HepG2 (cell line): ENCODE measurements around the gene MIGA2. TPM values are rescaled to one million over a fixed set of nuclear protein-coding genes. Genes with fewer than 3 reads are reported as not detected.
A peak's percentile ranks its signal among the peaks of the same experiment; 100 is the strongest.

Experiments
- BHLHE40 ChIP-seq: IDR thresholded peaks from 2 replicates; pipeline ENCODE4 v1.6.1; 2011; ENCODE audit warnings: low read length, improper control_type of control experiment
- HMG20B ChIP-seq: conservative IDR thresholded peaks from 2 replicates; pipeline ENCODE4 v1.6.1; 2016; ENCODE audit warnings: missing genetic modification reagents, missing compliant biosample characterization
- HNF4G ChIP-seq, 2 experiments: sonication (generic) in 1 of 2; formaldehyde crosslinking in 1 of 2; IDR thresholded peaks; 2 replicates each; pipeline versions ENCODE4 v1.4.0 to v1.6.1; 2011 to 2020; ENCODE audit warnings: borderline replicate concordance in 2 of 2, low read depth in 2 of 2, mild to moderate bottlenecking in 2 of 2, low read length in 1 of 2, missing genetic modification reagents in 1 of 2, moderate library complexity in 1 of 2
- IRF2 ChIP-seq: IDR thresholded peaks from 2 replicates; pipeline ENCODE4 v1.6.1; 2018; ENCODE audit warnings: missing genetic modification reagents, missing compliant biosample characterization
- PRDM10 ChIP-seq: sonication (generic); formaldehyde crosslinking; IDR thresholded peaks from 2 replicates; pipeline ENCODE4 v1.4.0; 2020; ENCODE audit warnings: low read depth, missing genetic modification reagents
- REL ChIP-seq: sonication (generic); formaldehyde crosslinking; conservative IDR thresholded peaks from 2 replicates; pipeline ENCODE4 v1.8.0; 2022; ENCODE audit warnings: mild to moderate bottlenecking, missing genetic modification reagents, moderate library complexity
- SP2 ChIP-seq: sonication (generic); formaldehyde crosslinking; IDR thresholded peaks from 2 replicates; pipeline ENCODE4 v1.5.1; 2020; ENCODE audit warnings: mild to moderate bottlenecking, missing genetic modification reagents
- SP5 ChIP-seq: IDR thresholded peaks from 2 replicates; pipeline ENCODE4 v1.6.1; 2016; ENCODE audit warnings: low read depth, borderline replicate concordance
- SRSF1 ChIP-seq: fragments of 200-400 bp; formaldehyde crosslinking; optimal IDR thresholded peaks from 2 replicates; pipeline ENCODE3; 2017; ENCODE audit warnings: mild to moderate bottlenecking, low read depth, low read length, moderate library complexity
- TCF7 ChIP-seq: sonication (generic); IDR thresholded peaks from 2 replicates; pipeline ENCODE4 v1.6.1; 2016; ENCODE audit warnings: antibody characterized with exemption, low read depth
- ZNF180 ChIP-seq: sonication (generic); formaldehyde crosslinking; IDR thresholded peaks from 2 replicates; pipeline ENCODE4 v1.4.0; 2020; ENCODE audit warnings: low read depth, missing genetic modification reagents, borderline replicate concordance
- ZNF264 ChIP-seq: sonication (generic); formaldehyde crosslinking; IDR thresholded peaks from 2 replicates; pipeline ENCODE4 v1.4.0; 2020; ENCODE audit warnings: missing genetic modification reagents
- ZNF496 ChIP-seq: sonication (generic); formaldehyde crosslinking; IDR thresholded peaks from 2 replicates; pipeline ENCODE4 v1.8.1; 2023; ENCODE audit warnings: mild to moderate bottlenecking, moderate library complexity, missing genetic modification reagents; ENCODE audit not compliant: insufficient replicate concordance
- ZNF557 ChIP-seq: sonication (generic); formaldehyde crosslinking; IDR thresholded peaks from 2 replicates; pipeline ENCODE4 v1.4.0; 2020; ENCODE audit warnings: missing genetic modification reagents
- ZNF607 ChIP-seq: sonication (generic); formaldehyde crosslinking; IDR thresholded peaks from 2 replicates; pipeline ENCODE4 v1.5.1; 2020; ENCODE audit warnings: missing genetic modification reagents, mild to moderate bottlenecking, borderline replicate concordance
- polyA plus RNA-seq, 8 experiments: library from polyadenylated mRNA; depleted of rRNA in 3 of 8; stranded (reverse) in 7 of 8; unstranded in 1 of 8; fragments of >200 nt; fragmentation: Illumina TruSeq in 4 of 8; extraction: Trizol in 4 of 8; gene quantifications; 2 replicates each; pipeline versions ENCODE4 v1.2.1 to v1.2.3, GENCODE V29; 2011 to 2016; ENCODE audit warnings: low read depth in 4 of 8, missing spikeins in 1 of 8, mixed read lengths in 1 of 8; ENCODE audit not compliant: insufficient read depth in 1 of 8
- total RNA-seq, 5 experiments: library from RNA; depleted of rRNA; stranded (reverse); fragments of >200 nt; fragmentation: Illumina TruSeq; extraction: Trizol; gene quantifications; 2 replicates each; pipeline ENCODE4 v1.2.3, GENCODE V29; 2016; ENCODE audit warnings: low read depth in 1 of 5
- TF ChIP-seq, protein P1 (sequence below): sonication (generic); formaldehyde crosslinking; IDR thresholded peaks from 2 replicates; pipeline ENCODE4 v1.5.1; 2020; ENCODE audit warnings: missing genetic modification reagents, mild to moderate bottlenecking, borderline replicate concordance
- TF ChIP-seq, protein P2 (sequence below), 2 experiments: sonication (generic) in 1 of 2; formaldehyde crosslinking in 1 of 2; IDR thresholded peaks; 2 replicates each; pipeline versions ENCODE4 v1.5.1 to v1.6.1; 2011 to 2020; ENCODE audit warnings: borderline replicate concordance in 1 of 2, low read depth in 1 of 2, low read length in 1 of 2, mild to moderate bottlenecking in 1 of 2, missing genetic modification reagents in 1 of 2, moderate library complexity in 1 of 2
- TF ChIP-seq, protein P3 (sequence below): IDR thresholded peaks from 2 replicates; pipeline ENCODE4 v1.6.1; 2016
- TF ChIP-seq, protein P4 (sequence below): sonication (generic); formaldehyde crosslinking; IDR thresholded peaks from 2 replicates; pipeline ENCODE4 v1.4.0; 2020; ENCODE audit warnings: mild to moderate bottlenecking, missing genetic modification reagents

The MIGA2 gene
- total and polyA plus RNA-seq, 2 of the 13 experiments (the other 11 are each of a cell fraction or from before 2014, with no cell fraction given): 10.8 to 17.1 TPM

GRCh38 chr9:129036241-129036922, at the start of gene MIGA2 (continued):
- TF ChIP-seq HNF4G (IDR thresholded peaks at IDR 0.05; ENCODE audit: borderline replicate concordance, low read depth, low read length): no peak
- TF ChIP-seq HNF4G (CRISPR knock-in tag; IDR thresholded peaks at IDR 0.05; ENCODE audit: borderline replicate concordance, low read depth): peak; percentile 27; the same call in 1 of the 2 replicates
- TF ChIP-seq ZNF264 (CRISPR knock-in tag): no peak
- TF ChIP-seq, protein P1, sequence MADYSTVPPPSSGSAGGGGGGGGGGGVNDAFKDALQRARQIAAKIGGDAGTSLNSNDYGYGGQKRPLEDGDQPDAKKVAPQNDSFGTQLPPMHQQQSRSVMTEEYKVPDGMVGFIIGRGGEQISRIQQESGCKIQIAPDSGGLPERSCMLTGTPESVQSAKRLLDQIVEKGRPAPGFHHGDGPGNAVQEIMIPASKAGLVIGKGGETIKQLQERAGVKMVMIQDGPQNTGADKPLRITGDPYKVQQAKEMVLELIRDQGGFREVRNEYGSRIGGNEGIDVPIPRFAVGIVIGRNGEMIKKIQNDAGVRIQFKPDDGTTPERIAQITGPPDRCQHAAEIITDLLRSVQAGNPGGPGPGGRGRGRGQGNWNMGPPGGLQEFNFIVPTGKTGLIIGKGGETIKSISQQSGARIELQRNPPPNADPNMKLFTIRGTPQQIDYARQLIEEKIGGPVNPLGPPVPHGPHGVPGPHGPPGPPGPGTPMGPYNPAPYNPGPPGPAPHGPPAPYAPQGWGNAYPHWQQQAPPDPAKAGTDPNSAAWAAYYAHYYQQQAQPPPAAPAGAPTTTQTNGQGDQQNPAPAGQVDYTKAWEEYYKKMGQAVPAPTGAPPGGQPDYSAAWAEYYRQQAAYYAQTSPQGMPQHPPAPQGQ (CRISPR knock-in tag): no peak
- TF ChIP-seq ZNF557 (CRISPR knock-in tag): no peak
- TF ChIP-seq, protein P2, sequence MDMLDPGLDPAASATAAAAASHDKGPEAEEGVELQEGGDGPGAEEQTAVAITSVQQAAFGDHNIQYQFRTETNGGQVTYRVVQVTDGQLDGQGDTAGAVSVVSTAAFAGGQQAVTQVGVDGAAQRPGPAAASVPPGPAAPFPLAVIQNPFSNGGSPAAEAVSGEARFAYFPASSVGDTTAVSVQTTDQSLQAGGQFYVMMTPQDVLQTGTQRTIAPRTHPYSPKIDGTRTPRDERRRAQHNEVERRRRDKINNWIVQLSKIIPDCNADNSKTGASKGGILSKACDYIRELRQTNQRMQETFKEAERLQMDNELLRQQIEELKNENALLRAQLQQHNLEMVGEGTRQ (IDR thresholded peaks at IDR 0.05; ENCODE audit: low read depth, low read length): peak; percentile 90
- TF ChIP-seq, protein P2 (CRISPR knock-in tag; IDR thresholded peaks at IDR 0.05; ENCODE audit: borderline replicate concordance): peak; percentile 95; the same call in 1 of the 2 replicates
- TF ChIP-seq ZNF496 (CRISPR knock-in tag): no peak
- peak; percentile 47; the same call in 1 of the 2 replicates for TF ChIP-seq PRDM10 (CRISPR knock-in tag)
- TF ChIP-seq SRSF1: peak; percentile 31
- TF ChIP-seq TCF7: no peak
- TF ChIP-seq REL (CRISPR knock-in tag): no peak
- TF ChIP-seq ZNF180 (CRISPR knock-in tag): no peak
- TF ChIP-seq, protein P3, sequence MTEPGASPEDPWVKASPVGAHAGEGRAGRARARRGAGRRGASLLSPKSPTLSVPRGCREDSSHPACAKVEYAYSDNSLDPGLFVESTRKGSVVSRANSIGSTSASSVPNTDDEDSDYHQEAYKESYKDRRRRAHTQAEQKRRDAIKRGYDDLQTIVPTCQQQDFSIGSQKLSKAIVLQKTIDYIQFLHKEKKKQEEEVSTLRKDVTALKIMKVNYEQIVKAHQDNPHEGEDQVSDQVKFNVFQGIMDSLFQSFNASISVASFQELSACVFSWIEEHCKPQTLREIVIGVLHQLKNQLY: peak; percentile 18; the same call in 1 of the 2 replicates
- TF ChIP-seq, protein P4, sequence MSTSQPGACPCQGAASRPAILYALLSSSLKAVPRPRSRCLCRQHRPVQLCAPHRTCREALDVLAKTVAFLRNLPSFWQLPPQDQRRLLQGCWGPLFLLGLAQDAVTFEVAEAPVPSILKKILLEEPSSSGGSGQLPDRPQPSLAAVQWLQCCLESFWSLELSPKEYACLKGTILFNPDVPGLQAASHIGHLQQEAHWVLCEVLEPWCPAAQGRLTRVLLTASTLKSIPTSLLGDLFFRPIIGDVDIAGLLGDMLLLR (CRISPR knock-in tag): no peak
- peak; percentile 86 for TF ChIP-seq BHLHE40
- TF ChIP-seq ZNF607 (CRISPR knock-in tag): peak; percentile 79
- peak; percentile 93 for TF ChIP-seq SP5 (CRISPR knock-in tag)
- peak; percentile 56; the same call in 1 of the 2 replicates for TF ChIP-seq IRF2 (CRISPR knock-in tag)
- TF ChIP-seq HMG20B (CRISPR knock-in tag): 0 out of 2 replicates have a peak, but pooled peaks have one; percentile 51
- TF ChIP-seq SP2 (CRISPR knock-in tag): peak; percentile 87
